Gastroesophageal sphincter (tissue), 3 donors: ENCODE results near the gene SLC38A3.

Experiments used
- EP300 ChIP-seq: sonication (generic); formaldehyde crosslinking; IDR thresholded peaks from one replicate; pipeline ENCODE4 v1.6.1; 2017; ENCODE audit warnings: antibody characterized with exemption, mild to moderate bottlenecking
- POLR2A ChIP-seq, 2 donors: fragments of 450-650 bp; IDR thresholded peaks; one replicate each; pipeline ENCODE4 v1.6.1; 2017; ENCODE audit warnings: antibody characterized with exemption in 2 of 2, mild to moderate bottlenecking in 2 of 2, moderate library complexity in 1 of 2
- TF ChIP-seq, protein P1 (sequence below), 4 experiments: fragments of 200-600 bp in 2 of 4; fragments of 450-650 bp in 2 of 4; sonication (generic) in 1 of 4; IDR thresholded peaks; one replicate each; pipeline ENCODE4 v1.5.1; 2017 to 2019; ENCODE audit warnings: antibody characterized with exemption in 4 of 4, mild to moderate bottlenecking in 2 of 4, moderate library complexity in 2 of 4

DNA sequence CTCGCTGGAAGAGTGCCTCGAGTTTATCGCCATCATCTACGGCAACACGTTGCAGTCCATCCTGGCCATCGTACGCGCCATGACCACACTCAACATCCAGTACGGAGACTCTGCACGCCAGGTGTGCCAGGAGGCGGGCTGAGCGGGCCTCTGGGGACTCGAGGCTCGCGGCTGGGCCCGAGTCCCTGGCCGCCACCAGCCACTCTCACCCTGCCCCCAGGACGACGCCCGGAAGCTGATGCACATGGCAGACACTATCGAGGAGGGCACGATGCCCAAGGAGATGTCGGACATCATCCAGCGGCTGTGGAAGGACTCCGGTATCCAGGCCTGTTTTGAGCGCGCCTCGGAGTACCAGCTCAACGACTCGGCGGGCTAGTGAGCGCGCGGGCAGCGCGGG lies 11.8 kb upstream of the SLC38A3 start:
- TF ChIP-seq, protein P1, sequence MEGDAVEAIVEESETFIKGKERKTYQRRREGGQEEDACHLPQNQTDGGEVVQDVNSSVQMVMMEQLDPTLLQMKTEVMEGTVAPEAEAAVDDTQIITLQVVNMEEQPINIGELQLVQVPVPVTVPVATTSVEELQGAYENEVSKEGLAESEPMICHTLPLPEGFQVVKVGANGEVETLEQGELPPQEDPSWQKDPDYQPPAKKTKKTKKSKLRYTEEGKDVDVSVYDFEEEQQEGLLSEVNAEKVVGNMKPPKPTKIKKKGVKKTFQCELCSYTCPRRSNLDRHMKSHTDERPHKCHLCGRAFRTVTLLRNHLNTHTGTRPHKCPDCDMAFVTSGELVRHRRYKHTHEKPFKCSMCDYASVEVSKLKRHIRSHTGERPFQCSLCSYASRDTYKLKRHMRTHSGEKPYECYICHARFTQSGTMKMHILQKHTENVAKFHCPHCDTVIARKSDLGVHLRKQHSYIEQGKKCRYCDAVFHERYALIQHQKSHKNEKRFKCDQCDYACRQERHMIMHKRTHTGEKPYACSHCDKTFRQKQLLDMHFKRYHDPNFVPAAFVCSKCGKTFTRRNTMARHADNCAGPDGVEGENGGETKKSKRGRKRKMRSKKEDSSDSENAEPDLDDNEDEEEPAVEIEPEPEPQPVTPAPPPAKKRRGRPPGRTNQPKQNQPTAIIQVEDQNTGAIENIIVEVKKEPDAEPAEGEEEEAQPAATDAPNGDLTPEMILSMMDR (IDR thresholded peaks at IDR 0.05), result no peak
- TF ChIP-seq EP300 (no peak), POLR2A (IDR thresholded peaks at IDR 0.05) (no peak)
